Choroid plexus epithelial cell (primary cell): ENCODE results near the gene DNAJB12.
A peak's percentile ranks its signal among the peaks of the same experiment; 100 is the strongest.

Source experiments
- DNase-seq: peaks from one replicate; pipeline ENCODE4 v3.0.0-alpha.2; 2010; ENCODE audit warnings: low read depth
- H3K4me3 ChIP-seq: 2 replicates; pipeline ENCODE4 v1.5.1; 2011; ENCODE audit warnings: low read depth, mild to moderate bottlenecking, control low read depth, low read length, moderate library complexity
- TF ChIP-seq, protein P1 (sequence below): conservative IDR thresholded peaks from 2 replicates; pipeline ENCODE4 v1.5.1; 2011; ENCODE audit warnings: low read depth, mild to moderate bottlenecking, control low read depth, inconsistent platforms, low read length, moderate library complexity

The DNAJB12 gene

DNA sequence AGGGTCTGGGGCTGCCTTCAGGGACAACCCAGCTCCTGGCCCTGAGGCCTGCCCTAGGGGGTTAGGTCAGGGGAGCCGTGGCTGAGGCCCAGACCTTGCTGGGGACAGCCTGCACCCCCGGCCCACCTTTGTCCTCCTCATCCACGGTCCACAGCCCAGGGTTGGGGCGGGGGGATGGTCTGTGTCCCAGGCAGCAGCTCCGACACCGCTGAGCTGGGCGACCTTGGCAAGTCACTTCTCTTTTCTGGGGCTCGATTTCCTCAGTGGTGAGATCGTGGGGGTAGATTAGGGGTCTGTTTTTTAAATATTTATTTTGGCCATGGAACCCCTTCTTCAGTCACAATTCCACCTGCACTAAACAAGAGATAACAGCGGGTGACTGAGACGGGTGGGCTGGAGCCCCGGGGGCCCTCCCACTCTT is 30.9 kb downstream of the DNAJB12 start:
- no peak overlapping the region for H3K4me3 ChIP-seq
- DNase-seq, result no peak
- TF ChIP-seq, protein P1, sequence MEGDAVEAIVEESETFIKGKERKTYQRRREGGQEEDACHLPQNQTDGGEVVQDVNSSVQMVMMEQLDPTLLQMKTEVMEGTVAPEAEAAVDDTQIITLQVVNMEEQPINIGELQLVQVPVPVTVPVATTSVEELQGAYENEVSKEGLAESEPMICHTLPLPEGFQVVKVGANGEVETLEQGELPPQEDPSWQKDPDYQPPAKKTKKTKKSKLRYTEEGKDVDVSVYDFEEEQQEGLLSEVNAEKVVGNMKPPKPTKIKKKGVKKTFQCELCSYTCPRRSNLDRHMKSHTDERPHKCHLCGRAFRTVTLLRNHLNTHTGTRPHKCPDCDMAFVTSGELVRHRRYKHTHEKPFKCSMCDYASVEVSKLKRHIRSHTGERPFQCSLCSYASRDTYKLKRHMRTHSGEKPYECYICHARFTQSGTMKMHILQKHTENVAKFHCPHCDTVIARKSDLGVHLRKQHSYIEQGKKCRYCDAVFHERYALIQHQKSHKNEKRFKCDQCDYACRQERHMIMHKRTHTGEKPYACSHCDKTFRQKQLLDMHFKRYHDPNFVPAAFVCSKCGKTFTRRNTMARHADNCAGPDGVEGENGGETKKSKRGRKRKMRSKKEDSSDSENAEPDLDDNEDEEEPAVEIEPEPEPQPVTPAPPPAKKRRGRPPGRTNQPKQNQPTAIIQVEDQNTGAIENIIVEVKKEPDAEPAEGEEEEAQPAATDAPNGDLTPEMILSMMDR, result no peak

DNA sequence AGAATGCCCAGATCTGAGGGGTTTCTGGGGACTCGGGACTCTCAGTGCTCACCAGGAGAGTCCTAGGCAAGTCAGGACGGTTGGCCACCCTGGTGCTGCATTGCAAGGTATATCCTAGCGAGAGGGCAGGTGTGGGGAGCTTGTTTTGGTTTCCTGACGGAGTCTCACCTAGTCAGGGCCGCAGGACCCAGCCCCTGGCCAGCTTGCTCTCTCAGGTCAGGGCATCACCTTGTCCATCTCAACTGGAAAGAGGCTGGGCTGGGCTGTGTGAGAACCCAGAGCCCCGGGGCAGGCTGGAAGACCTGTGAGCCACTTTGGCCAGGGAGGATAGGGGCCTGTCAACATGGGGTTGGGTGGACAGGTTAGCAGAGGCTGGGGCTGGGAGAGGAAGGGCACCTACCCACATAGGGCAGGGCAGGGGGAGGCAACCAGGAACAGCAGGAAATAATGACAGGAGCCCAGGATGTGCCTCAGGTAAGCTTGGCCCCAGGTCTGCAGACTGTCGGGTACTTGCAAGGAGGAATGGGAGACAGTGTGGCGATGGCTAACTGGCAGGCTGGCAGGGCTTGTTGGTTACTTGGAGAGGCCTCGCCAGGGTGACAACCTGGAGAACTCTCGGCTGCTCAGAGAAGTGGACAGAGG is 31.5 kb downstream of the DNAJB12 start:
- no peak for DNase-seq
- no peak overlapping the region for H3K4me3 ChIP-seq
- TF ChIP-seq, protein P1, result no peak

- TF ChIP-seq, protein P1, result no peak
- no peak for DNase-seq
These were observed 32.2 kb downstream of the DNAJB12 start for GRCh38 chr10:72322280-72323058.

GRCh38 chr10:72322030-72322279 is 32.8 kb downstream of the DNAJB12 start:
- TF ChIP-seq, protein P1, result no peak
- DNase-seq, result no peak
- no peak overlapping the region for H3K4me3 ChIP-seq

More at GRCh38 chr10:72322280-72323058, 32.2 kb downstream of the DNAJB12 start:
- H3K4me3 ChIP-seq, result no peak overlapping the region

- no peak overlapping the region for H3K4me3 ChIP-seq
- TF ChIP-seq, protein P1, result no peak
- DNase-seq, result no peak
These were observed 33.3 kb downstream of the DNAJB12 start for GRCh38 chr10:72321248-72322029.

DNA sequence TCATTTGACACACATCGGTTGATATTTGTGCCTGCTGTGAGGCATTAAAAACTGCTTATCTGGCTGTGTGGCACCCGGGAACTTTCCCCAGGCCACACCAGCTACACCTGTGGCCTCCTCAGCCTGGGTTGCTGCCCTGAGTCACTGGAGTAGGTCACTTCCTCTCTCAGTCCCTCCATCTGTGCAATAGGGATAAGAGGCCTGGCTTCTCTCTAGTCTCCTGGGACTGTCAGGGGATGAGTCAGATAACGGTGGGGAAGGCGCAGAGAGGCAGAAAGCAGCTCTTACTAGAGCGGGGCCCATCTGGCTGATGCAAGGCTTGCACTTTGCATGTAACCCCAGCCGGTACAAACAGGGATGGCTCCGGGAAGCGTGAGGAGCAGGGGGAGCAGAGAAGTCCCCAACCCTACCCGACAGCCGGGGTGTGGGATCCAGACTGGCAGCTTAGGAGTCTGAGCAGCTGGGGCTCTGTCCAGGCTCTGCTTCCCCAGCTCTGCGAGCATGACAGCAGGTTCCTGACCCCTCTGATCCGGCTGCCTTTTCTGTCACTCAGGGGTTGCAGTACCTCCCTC is 34.0 kb downstream of the DNAJB12 start:
- TF ChIP-seq, protein P1, result no peak
- H3K4me3 ChIP-seq, result no peak overlapping the region
- DNase-seq, result peak; percentile 99
